HG03520 (cell line): ENCODE data around the gene CRYL1.

Experiments used
- ATAC-seq: cut with Tn5 transposase; IDR thresholded peaks from one replicate; pipeline ENCODE4 v1.9.1; 2021; ENCODE audit warnings: mild to moderate bottlenecking, moderate library complexity; ENCODE audit not compliant: unreplicated experiment

The CRYL1 gene

DNA sequence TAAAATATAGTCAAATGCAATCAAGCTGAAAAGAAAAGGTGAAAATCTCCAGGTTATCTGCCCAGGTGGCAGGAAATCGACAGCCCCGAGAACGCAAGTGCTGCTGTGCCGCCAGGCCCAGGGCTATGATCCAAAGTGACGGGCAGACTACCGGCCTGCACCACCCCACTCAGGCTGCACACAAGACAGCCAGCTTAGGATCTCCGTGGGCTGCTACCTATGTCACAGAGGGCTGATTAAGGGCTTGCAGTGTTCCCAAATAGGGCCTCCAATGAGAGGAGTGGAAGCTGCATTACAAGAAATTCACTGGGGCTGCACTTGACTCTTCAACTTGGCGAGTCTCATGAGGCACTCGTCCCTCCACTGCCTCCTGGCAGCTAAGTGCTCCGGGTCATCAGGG is 121.8 kb downstream of the CRYL1 start:
- no peak for ATAC-seq

DNA sequence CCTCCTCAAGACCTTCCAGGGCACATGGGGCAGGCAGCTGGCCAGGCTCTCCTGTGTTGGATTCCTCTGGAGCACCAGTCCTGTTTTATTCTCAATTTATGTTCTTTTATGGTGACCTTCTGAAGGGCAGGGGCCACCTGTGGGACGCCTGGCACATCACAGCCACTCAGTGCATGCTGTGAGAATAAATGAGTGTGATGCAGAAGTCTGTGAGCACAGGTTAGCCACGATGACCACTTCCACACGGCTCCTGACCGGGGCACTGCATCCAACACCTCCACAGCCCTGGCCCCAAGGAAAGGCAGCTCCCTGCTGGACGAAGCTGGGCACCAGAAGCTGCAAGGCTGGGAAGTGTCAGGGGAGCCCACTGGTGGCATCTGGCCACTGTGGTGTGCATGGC is 122.8 kb downstream of the CRYL1 start:
- ATAC-seq = no peak

DNA sequence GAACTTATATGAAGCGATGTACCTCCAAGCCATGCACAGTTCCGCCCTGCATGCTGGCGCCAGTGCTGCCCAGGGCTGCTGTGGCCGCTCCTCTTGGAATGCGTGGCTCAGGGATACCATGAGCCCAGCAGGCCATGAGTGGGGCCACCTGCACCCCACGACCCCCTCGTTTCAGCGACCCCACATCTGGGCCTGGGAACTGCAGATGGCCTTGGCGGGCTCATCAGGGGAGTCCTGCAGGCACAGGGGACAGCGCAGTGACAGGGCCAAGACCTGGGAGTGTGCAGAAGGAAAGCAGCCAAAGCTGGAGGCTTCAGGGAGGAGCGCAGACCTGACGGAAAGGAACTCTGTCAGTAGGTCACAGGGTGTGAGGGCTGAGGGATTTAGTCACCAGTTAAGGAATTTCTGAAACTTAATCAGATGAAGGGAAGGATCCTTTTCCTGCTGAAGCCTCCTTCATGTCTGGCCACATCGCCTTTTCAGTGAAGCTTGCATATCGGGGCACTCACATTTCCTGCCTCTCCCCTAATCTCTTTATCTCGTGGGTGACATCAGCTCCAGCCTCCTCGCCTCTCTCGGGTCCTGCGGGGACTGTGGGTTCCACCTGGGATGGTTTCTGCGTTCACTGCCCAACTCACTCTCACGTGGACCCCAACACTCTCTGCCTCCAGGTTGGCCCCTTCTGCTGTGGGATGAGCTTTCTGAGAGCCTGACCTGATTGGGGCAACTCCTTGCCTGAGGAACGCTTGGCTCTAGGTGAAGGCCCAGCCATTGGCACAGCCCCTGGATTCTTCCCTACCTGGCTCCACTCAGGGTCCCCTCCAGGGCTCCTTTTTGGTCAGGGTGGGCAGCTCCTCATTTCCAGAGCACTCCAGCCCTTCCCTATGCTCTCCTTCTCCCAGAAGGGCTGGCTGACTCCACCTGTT is 123.5 kb downstream of the CRYL1 start:
- ATAC-seq = no peak

DNA sequence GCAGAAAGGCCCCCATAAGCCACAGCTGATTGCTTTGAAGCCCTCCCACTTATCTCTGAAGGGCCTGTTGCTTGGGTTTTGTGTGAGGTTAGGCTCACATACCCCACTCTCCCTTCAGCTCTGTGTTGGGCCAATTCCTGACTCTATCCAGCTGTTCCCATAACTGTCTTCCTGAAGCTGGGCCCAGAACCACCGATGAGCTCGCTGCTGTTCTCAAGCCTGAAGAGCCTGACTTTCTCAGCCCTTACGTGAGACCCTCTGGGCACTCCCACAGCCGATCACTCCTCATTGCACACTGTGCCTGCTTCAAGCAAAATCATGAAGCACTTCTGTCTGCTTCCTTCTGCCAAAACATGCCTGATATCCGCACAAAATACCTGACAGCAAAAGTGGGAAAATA is 124.1 kb downstream of the CRYL1 start:
- ATAC-seq = no peak

DNA sequence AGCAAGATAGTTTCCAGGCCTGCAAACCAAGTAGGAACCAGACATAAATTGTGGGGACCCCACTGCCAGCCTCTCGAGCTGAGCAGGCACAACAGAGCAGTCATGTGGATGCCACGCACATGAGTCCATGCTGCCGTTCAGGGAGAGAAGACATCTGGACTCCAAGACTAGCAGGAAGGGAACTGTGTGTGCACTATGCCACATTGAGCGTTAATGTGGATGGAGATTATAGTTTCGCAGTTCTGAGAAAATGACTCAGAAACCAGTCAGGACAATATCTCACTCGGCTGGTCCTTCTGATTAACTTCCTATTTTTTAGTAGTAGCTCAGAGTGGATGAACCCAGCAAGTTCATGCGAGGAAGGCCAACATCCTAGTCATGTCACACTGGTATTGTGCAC is 124.9 kb downstream of the CRYL1 start:
- ATAC-seq = no peak

DNA sequence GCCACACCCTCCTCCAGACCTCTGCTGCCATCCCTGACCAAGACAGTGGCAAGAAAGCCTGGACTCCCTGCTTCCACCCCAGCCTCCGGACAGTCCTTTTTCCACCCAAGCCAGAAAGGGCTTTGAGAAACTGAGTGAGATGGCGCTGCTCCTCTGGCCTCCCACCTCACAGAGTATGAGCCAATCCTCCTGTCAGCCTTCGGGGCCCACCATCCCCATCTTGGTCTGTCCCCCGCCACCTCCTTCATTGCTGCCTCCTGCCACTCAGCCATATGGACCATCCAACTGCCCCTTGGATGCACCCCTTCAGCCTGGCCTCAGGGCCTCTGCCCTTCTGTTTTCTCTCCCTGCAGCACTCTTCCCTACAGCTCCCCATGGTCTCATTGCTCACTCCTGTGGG is 125.7 kb downstream of the CRYL1 start:
- ATAC-seq = no peak

DNA sequence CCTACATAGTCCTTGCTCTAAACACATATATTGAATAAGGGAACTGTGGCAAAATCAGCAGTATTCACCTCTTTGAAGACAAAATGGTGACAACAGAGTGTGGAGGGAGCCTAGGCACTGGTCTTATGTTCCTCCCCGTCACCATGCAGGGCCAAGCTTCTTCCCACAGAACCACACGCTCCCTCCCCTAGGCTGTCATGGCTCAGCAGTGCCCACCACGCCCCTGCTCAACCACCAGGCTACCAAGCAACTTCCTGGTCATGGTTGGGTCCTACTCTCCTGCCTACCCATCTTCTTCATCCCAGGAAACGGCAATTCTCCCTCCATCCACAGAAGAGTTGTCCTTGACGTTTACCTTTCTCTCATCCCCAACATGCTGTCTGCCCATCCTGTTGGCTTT is 126.1 kb downstream of the CRYL1 start:
- no peak for ATAC-seq

DNA sequence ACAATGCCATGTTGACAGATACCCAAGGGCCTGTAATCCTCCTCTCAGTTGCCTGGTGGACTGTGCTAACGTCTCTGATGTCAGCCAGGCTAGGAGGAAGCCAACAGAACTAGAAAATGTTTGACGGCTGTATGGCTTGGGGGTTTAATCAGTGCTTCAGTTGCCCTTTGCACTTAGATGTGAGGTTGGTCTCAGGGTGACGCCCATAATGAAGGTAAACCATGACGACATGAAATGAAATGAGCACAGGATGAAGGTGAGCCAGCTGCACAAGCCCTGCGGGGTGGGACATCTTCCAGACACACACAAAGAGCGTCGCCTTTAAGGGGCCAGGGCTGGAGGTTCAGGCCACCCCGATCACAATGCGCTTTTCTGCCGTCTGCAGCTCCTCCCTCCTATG is 127.2 kb downstream of the CRYL1 start:
- ATAC-seq = no peak

DNA sequence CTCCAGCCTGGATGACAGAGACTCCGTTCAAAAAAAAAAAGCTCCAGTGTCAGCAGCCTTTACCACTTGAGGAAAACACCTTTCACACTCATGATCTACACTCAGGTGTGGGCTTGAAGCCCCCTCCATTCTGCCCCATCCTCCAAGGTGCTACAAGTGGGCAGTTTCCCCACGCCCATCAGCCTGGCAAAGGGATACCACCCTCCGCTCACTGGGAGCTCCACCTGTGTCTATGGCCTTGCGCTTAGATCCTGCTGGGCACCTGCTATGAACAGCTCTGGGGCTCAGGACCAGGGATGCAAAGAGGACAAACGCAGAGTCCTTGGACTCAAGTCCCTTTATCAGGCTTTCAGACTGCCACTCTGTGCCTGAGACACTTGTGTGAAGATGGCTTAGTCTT is 127.8 kb downstream of the CRYL1 start:
- ATAC-seq = no peak

DNA sequence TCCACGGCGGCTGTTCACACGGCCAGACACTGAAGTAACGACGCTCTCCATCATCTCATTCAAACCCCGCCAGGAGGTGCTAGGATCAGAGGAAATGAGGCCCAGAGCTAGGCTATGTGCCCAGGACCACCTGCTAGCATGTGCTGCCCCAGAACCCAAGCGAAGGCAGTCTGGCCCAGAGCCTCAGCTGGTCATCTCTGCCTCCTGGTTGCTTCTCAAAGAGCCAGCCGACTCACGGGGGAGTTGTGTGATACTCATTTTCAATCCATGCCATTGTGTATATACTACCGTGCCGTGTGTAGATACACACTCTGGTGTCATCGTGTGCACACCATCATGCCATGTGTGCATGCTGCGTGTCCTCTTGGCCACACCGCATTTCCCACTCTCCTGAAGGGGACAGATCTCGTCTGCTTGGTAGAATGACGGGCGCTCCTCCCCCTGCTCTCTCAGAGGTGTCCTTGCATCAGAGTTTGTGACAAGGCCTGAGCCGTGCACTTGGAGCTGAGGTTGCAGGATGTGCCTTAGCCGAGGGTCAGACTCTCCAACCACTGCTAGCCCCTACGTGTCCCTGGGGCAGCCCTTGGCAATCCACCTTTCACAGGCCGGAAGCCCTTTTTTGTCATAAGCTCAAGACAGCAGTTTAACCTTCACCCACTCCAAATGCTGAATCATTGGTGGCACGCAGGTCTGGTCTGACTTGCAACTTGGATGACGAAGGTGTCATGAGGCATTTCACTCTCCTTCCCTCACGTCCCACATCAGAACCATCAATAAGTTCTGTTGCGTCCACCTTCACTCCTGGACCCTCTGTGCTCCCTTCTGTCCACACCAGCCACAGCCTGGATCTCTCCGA is 130.4 kb downstream of the CRYL1 start:
- no peak for ATAC-seq

DNA sequence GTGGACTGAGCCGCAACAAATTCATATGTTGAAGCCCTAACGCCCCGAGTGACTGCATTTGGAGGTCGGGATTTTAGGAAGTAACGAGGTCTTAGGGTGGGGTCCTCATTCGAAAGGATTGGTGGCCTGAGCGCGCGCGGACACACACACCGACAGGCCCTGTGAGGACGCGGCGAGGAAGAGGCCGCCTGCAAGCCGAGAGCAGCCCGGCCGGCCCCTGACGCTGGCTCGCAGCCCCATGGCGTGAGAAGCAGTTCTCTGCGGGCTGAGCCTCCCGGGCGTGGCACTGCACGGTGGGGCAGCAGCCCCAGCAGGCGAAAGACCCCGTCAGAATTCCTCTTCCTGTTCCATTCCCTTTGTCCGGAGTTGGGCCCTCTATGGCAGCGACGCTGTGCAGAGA is 131.2 kb downstream of the CRYL1 start:
- ATAC-seq = no peak

DNA sequence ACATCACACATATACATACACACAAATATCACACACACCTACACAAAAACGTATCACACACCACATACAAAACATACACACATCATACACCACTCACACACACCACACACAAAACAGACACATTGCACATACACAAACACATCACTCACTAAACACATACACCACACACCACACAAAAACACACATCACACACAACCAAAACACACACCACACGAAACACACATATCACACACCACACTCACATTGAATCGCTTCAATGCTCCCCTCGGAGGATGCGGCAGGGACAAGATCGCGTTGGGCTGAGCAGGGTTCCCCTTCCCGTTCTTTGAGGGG is 131.5 kb downstream of the CRYL1 start:
- no peak for ATAC-seq

DNA sequence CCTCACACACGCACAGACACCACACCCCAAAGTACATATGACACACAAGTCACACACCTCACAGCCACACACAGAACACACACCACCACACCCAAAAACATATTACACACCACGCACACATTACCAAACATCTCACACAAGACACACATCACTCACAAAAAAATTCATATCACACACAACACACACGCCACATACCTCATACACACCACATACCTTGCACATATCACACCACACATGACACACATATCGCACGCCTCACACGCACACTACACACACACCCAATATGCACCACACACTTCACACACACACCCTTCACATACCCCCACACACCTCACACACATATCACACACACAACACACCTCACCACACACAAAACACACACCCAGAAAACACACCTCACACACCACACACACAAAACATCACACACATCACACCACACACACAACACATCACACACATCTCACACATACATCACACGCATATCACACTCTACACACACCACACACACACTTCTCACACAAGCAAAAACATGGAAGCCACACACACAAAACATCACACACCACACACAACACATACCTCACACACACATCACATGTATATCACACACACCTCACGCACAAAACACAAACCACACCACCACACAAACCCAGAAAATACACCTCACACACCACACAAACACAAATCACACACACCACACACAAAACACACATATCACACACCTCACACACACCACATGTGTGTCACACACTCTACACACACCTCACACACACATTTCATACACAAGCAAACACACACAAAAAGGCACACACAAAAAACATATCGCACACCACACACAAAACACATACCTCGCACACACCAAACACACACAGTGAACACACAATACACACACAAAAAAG is 132.1 kb downstream of the CRYL1 start:
- ATAC-seq = no peak

DNA sequence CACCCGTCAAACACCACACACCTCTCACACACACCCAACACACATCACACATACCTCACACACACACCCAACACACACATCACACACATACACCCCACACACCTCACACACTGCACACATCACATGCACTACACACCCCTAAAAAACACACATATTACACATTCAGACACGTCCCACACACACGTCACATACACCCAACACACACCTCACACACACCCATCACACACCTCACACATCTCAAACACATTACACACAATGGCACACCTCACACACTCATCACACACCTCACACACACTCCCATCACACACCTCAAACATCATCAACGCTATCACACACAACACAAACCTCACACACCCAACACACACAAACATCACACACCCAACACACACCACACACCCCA is 133.1 kb downstream of the CRYL1 start:
- no peak for ATAC-seq

DNA sequence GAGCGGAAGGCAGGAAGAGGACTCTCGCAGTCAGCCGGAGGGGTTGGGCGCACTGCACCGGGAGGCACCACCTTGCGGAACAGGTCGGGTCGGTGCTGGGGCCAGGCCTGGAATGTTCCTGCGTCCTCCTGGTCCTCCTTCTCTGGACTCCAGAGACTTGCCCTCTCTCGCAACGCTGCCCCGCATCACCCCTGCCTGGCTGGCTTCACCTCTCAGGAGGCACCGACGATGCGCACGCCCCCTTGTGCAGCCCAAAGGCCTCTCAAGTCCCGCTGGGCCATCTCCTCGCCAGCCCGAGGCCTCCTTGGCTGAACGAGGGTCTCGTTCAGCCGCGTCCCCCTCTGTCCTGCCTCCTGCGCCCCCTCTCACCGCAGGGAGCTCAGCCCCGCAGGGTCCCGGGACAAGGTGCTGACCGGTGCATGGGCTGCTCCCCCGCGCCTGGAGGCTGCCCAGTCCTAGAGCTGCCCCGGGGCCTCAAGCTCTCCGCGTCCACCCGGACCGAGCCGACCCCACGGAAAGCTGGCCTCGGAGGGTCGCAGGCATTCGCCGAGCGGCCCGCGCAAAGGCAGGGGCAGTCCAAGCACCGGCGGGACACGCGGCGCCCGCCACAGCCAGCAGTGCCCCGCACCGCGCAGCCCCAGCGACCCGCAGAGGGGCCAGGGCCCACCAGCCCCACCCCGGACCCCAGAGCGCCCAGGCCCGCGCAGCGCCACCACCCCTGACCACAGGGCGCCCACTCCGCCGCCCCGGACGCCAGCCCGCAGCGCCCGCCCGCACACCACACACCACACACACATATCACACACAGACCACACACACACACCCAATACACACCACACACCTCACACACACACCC is 133.8 kb downstream of the CRYL1 start:
- no peak for ATAC-seq

DNA sequence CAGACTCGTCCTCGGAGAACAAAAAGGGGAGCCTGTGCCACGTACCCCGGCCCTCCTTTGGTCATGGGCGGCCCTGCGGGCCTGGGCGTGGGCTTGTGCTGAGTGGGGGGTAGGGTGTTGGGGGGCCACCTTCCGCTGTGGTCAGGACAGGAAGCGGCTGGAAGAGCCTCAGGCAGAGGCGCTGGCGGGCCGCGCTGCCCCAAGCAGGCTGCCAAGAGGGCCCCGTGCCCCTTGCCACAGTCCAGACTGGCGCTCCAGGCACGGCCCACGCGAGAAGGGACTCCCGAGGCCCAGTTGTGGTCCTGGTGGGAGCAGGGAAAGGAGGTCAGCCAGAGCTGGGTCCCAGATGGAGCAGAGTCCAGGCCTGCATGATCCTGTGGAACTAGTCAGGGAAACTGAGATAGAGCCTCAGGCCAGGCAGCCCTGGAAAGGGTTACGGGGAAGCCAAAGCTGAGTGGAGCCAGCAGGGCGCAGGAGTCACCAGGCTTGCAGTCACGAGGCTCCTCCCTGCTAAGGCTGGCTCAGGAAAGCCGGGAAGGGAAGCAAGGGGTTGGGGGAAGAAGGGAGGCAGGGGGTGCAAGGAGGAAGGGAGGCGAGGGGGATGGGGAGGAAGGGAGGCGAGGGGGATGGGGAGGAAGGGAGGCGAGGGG is 135.0 kb downstream of the CRYL1 start:
- no peak for ATAC-seq

DNA sequence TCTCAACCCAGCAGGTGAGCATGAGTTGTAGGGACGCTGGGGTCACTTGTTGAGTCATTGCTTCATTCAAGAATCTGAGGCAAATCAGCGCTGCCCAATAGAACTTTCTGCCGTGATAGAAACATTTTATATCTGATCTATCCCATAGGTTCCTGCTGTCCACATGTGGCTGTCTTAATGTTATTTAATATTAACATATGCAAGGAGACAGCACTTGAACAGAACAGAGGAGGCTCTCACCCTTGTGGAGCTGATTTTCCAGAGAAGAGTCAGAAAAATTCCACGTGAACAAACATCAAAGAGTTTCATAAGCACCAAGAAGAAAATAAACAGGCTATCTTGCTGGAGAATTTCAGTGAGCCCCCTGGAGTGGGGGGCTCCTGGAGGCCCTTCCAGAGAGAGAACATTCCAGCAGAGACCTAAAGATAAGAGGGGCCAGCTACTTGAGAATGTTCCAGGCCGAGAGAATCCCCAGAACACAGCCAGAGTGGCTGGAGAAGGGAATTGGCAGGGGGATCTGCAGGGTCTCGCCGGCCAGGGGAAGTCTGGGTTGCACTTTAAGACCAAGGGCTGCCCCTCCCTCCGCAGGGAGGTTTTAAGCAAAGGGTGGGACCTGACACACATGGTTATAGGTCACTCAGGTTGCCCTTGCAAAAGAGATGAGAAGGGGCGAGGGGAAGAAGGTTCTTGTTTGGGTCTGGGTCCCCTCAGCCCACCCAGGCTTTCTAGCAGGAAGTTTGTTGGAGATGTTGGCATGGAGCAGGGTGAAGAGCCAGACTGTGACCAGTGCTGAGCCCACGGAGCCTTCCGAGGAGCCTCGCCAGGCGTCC is 135.7 kb downstream of the CRYL1 start:
- ATAC-seq = no peak

DNA sequence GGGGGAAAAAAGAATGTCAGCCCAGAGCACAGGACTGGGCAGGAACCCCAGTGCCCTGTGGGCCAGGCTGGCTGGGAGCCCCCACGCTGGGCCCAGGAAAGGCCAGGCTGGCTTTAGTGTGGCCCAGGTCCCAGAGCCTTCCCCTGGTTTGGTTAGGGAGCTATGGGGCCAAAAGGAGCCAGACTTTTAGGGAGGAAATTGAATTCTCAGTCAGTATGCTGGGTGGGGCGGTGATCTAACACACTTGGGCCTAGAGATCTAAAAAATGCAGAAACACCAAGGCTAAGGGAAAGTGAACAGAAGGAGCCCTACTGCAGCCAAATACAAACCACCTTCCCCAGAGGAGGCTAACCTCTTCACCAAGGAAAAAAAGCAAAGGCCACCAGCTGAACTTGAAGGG is 137.5 kb downstream of the CRYL1 start:
- ATAC-seq = no peak

DNA sequence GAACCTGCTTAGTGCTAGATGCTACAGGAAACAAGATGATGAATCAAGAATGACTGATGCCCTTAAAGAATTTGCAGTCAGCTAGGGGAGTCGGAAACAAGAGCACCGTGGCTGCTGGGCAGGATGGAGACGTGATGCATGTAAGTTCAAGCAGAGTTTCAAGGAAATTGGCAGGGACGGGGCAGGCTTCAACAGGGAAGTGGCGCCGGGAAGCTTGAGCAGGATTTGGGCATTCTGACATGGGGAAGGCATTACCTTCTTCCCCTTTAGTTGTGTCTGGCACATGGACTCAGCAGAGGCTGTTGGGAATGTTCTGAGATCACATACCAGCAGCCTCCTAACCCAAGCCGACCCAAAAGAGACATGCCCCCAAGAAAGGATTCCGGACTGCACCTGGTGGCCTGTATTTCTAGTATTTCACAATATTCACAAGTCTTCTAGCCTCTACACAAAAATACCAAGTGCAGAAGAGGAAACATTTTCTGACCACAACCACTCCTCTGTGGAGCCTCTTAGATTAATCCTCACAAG is 138.2 kb downstream of the CRYL1 start:
- no peak for ATAC-seq
